Hepatocyte (in vitro differentiated cells): Measurements from ENCODE around the gene CTNNA3. TPM values are rescaled to one million over a fixed set of nuclear protein-coding genes. Genes with fewer than 3 reads are reported as not detected.

Experiments used
- DNase-seq: peaks from one replicate; pipeline ENCODE4 v3.0.0-alpha.2; 2016; ENCODE audit warnings: low spot score
- H2AFZ ChIP-seq: fragments of 200-600 bp; sonication (generic); 2 replicates; pipeline ENCODE4 v1.6.0; 2016; ENCODE audit warnings: antibody characterized with exemption, mild to moderate bottlenecking
- H3K27ac ChIP-seq: fragments of 200-600 bp; sonication (generic); 2 replicates; pipeline ENCODE4 v1.5.1; 2016; ENCODE audit warnings: mild to moderate bottlenecking
- H3K27me3 ChIP-seq: fragments of 200-600 bp; sonication (generic); 2 replicates; pipeline ENCODE4 v1.6.1; 2016
- H3K36me3 ChIP-seq: fragments of 200-600 bp; sonication (generic); replicated peaks from 2 replicates; pipeline ENCODE4 v1.5.1; 2016; ENCODE audit warnings: low read depth; ENCODE audit not compliant: insufficient read depth
- H3K4me1 ChIP-seq: fragments of 200-600 bp; sonication (generic); 2 replicates; pipeline ENCODE4 v1.5.1; 2016; ENCODE audit warnings: mild to moderate bottlenecking, moderate library complexity; ENCODE audit not compliant: insufficient read depth
- H3K4me2 ChIP-seq: fragments of 200-600 bp; sonication (generic); 2 replicates; pipeline ENCODE4 v1.6.0; 2016
- H3K4me3 ChIP-seq: fragments of 200-600 bp; sonication (generic); 2 replicates; pipeline ENCODE4 v1.5.1; 2016; ENCODE audit warnings: mild to moderate bottlenecking
- H3K79me2 ChIP-seq: fragments of 200-600 bp; sonication (generic); 2 replicates; pipeline ENCODE4 v1.6.0; 2017; ENCODE audit warnings: mild to moderate bottlenecking
- H3K9me2 ChIP-seq: fragments of 200-600 bp; sonication (generic); replicated peaks from 2 replicates; pipeline ENCODE4 v1.6.0; 2017; ENCODE audit warnings: mild to moderate bottlenecking; ENCODE audit not compliant: insufficient read depth
- H3K9me3 ChIP-seq: fragments of 200-600 bp; sonication (generic); 2 replicates; pipeline ENCODE4 v1.5.1; 2016; ENCODE audit warnings: low read depth, mild to moderate bottlenecking
- H4K20me1 ChIP-seq: fragments of 200-600 bp; sonication (generic); 2 replicates; pipeline ENCODE4 v1.6.0; 2016; ENCODE audit warnings: mild to moderate bottlenecking; ENCODE audit not compliant: insufficient read depth, poor library complexity, severe bottlenecking
- CTCF ChIP-seq: fragments of 200-600 bp; sonication (generic); IDR thresholded peaks from 2 replicates; pipeline ENCODE4 v1.5.1; 2016; ENCODE audit warnings: antibody characterized with exemption, mild to moderate bottlenecking; ENCODE audit not compliant: poor library complexity
- EZH2 ChIP-seq: fragments of 200-600 bp; sonication (generic); IDR thresholded peaks from 2 replicates; pipeline ENCODE4 v1.6.1; 2016; ENCODE audit warnings: antibody characterized with exemption, mild to moderate bottlenecking, borderline replicate concordance
- EZH2phosphoT487 ChIP-seq: fragments of 200-600 bp; sonication (generic); IDR thresholded peaks from one replicate; pipeline ENCODE4 v1.6.1; 2018; ENCODE audit warnings: antibody characterized with exemption, mild to moderate bottlenecking, low read depth, moderate library complexity; ENCODE audit not compliant: unreplicated experiment, severe bottlenecking
- WGBS: methylation state at CpG from one replicate; pipeline ENCODE4 v1.1.6; 2016; ENCODE audit warnings: low lambda C conversion rate; ENCODE audit errors: missing lambda C conversion rate; 5-methylcytosine and 5-hydroxymethylcytosine counted together
- polyA plus RNA-seq: library from polyadenylated mRNA; unstranded; fragments of >200 nt; fragmentation: Nextera tagmentation; extraction: Ambion mirVana; gene quantifications from 2 replicates; pipeline ENCODE4 v1.2.1, GENCODE V29; 2016
- total RNA-seq: library from RNA; depleted of rRNA; stranded (reverse); fragments of >200 nt; gene quantifications from 2 replicates; pipeline ENCODE4 v1.2.3, GENCODE V29; 2014

CTNNA3 gene
- total and polyA plus RNA-seq, 2 experiments from 2014 or later: 12.9 to 25.9 TPM

DNA sequence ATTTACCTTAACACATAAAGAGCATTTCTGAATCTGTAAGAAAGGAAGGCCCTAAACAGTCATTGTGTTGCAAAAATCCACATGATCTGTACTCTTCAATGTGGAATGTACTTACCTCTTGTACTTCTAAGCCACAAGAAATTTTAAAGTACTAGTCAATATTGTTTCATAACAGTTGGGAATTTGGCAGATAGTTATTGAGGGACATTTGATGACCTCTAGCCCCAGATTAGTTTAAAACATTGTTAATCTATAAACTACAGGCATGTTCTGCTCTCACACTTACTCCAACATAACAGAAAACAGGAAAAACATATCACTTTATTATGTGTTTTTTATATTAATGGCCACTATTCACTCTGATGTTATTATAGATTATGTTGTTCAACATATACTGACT is 1755.9 kb downstream of the CTNNA3 start:
- no peaks in the 10 kb centered on the region for H3K27me3 ChIP-seq
- H3K27ac ChIP-seq: no peak overlapping the region
- no peaks in the 10 kb centered on the region for H3K9me2 ChIP-seq
- H3K9me3 ChIP-seq: no peaks in the 10 kb centered on the region
- H3K4me2 ChIP-seq: no peak overlapping the region
- no peak overlapping the region for H2AFZ ChIP-seq
- no peak for DNase-seq
- no peaks in the 10 kb centered on the region for H4K20me1 ChIP-seq
- no peak overlapping the region for H3K4me3 ChIP-seq
- TF ChIP-seq EZH2phosphoT487 (no peak), CTCF (no peak), EZH2 (no peak)
- H3K79me2 ChIP-seq: no peaks in the 10 kb centered on the region
- H3K36me3 ChIP-seq: no peaks in the 10 kb centered on the region
- H3K4me1 ChIP-seq: peaks cover 15% of the 10 kb centered on the region

DNA sequence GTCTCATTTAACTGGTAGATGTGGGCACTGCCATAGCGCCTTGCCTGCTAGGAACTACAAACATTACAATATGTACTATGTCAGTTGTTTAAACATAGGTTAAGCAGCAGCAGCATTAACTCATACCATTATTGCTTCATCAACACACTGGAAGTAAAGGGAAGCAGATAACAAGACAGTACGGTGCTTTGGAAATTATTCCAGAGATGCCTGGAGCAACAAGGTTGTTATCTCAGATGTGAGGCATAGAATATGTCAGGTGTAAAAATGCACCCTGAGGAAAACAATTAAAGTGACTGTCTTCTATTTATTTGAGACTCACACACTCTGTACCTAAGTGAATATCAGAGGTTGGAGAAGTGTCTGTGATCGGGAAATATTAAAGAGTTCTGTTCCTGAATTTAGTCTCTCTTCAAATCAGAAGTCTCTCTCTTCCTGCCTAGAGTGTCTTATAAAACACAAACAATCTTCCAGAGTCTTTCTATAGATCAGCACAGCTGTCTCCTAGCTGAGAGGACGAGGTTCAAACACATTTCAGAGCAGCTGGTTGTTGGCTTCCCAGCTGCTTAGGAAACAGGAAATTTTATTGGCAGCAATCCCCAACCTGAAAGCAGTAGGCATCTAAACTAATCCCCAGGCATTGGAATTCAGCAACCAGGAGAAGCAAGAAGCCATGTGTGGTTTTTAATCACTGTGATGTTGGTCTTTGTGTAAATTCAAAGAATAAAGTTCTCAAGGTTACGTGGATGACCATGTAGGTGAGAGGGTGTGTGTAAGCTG is 1764.5 kb downstream of the CTNNA3 start:
- Histone ChIP-seq H3K79me2 (no peaks in the 10 kb centered on the region), H2AFZ (no peak overlapping the region), H3K27me3 (no peaks in the 10 kb centered on the region), H3K36me3 (no peaks in the 10 kb centered on the region), H3K4me2 (no peak overlapping the region), H3K27ac (peak overlapping the region; percentile 24), H3K4me3 (no peak overlapping the region), H3K9me2 (no peaks in the 10 kb centered on the region), H3K9me3 (no peaks in the 10 kb centered on the region), H4K20me1 (no peaks in the 10 kb centered on the region), H3K4me1 (no peaks in the 10 kb centered on the region)
- TF ChIP-seq CTCF (no peak), EZH2 (no peak), EZH2phosphoT487 (no peak)
- no peak for DNase-seq
- WGBS: 53% methylated on average over 5 of the region's 5 CpGs

DNA sequence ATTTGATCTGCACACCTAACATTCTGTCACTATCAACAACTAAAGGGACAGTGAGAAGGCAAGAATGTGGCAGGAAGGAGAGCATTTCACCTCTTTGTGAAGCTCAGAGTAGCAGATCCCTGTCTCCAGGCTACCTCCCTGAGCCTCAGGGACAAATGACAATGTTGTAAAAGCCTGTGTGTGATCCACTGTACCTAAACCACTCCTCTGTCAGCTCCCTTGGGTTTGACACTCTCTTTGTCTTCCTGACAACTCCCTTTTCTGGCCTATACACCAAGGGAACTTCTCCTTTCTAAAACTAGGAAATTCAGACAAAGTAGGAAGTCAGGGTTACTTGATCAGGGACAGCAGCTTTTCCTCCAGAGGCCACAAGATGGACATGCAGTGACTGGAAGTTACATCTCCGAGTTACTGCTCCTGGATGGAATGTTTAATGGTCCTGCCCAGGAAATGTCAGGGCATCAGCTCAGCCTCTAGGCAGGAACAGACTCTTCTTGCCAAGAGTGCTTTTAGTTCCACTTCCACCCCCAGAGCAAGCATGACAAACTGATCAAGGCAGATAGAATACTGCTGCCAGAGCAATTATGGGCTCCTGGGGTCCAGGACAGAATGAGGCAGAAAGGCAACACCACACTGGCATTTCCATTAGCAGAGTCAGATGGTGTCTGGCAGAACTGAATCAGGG is 1784.7 kb downstream of the CTNNA3 start:
- TF ChIP-seq EZH2: no peak
- no peak for TF ChIP-seq EZH2phosphoT487
- no peak for TF ChIP-seq CTCF
- Histone ChIP-seq H3K9me2 (no peaks in the 10 kb centered on the region), H3K27ac (no peak overlapping the region), H3K4me3 (no peak overlapping the region), H2AFZ (no peak overlapping the region), H3K4me2 (no peak overlapping the region), H3K27me3 (no peaks in the 10 kb centered on the region), H3K36me3 (no peaks in the 10 kb centered on the region), H4K20me1 (no peaks in the 10 kb centered on the region), H3K4me1 (peaks cover 21% of the 10 kb centered on the region), H3K9me3 (no peaks in the 10 kb centered on the region), H3K79me2 (no peaks in the 10 kb centered on the region)
- DNase-seq: no peak
- WGBS: 75% methylated on average over 1 of the region's 1 CpG
